Stimulated activated CD8-positive, alpha-beta memory T cell treated with anti-CD3 and anti-CD28 coated beads, Interleukin-2, amount 100 ng/mL, for 48 hours (primary cell): ENCODE results near the gene PPP2CA.

Experiments
- DNase-seq, 2 donors: peaks; one replicate each; pipeline ENCODE4 v3.0.0-alpha.2; 2020; ENCODE audit warnings: low read depth in 2 of 2

PPP2CA gene

DNA sequence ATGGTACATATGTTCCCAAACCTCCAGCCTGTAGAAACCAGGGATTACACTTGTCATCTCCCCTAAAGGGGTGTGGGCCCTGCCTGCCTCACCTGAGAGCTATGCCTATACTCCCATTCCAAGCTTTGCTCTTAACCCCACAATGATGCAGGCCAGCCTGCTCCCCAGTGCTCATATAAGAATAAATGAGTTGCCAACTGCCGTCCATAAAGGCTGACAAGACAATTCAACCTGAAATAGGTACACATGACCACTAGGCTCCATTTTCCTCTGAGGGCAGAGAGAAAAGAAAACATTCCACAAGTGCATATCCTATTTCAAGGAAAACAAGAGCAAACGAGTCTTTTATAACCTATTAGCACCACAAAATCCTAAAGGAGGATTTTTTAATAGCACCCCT, 77.6 kb downstream of the PPP2CA start:
- no peak for DNase-seq

GRCh38 chr5:134146651-134147518, 79.0 kb downstream of the PPP2CA start:
- no peak for DNase-seq

- DNase-seq = peak; percentile 66 to 78
Measured at GRCh38 chr5:134145779-134146581, 79.9 kb downstream of the PPP2CA start.

- DNase-seq = no peak
Measured at GRCh38 chr5:134145041-134145757, 80.7 kb downstream of the PPP2CA start.
